Effector memory CD8-positive, alpha-beta T cell (primary cell): ENCODE results near the gene SLC25A10.
A peak's percentile ranks its signal among the peaks of the same experiment; 100 is the strongest.
"Not testable (repeated sequence)": the region's sequence is repeated elsewhere in the genome, so short reads cannot be mapped to it uniquely, and the experiment has no call there.

Experiments used
- ATAC-seq: fragments of 150-1000 bp; cut with Tn5 transposase; replicated peaks from 2 replicates; pipeline ENCODE4 v1.10.0; 2021; ENCODE audit warnings: mild to moderate bottlenecking, moderate library complexity
- DNase-seq, 3 experiments: peaks; one replicate each; pipeline ENCODE4 v3.0.0; 2021
- H3K27ac Mint-ChIP-seq, 2 donors: one replicate each; pipeline ENCODE4 v1.8.0; 2022; ENCODE audit warnings: mild to moderate bottlenecking in 2 of 2, mixed read lengths in 2 of 2, moderate library complexity in 2 of 2
- H3K27me3 Mint-ChIP-seq, 2 donors: one replicate each; pipeline ENCODE4 v1.8.0; 2022; ENCODE audit warnings: mixed read lengths in 2 of 2
- H3K36me3 Mint-ChIP-seq: one replicate; pipeline ENCODE4 v1.8.0; 2022; ENCODE audit warnings: mild to moderate bottlenecking, moderate library complexity, mixed read lengths; ENCODE audit not compliant: insufficient read depth
- H3K4me1 Mint-ChIP-seq, 2 donors: one replicate each; pipeline ENCODE4 v1.8.0; 2022; ENCODE audit warnings: low read depth in 2 of 2, mixed read lengths in 2 of 2
- H3K4me3 Mint-ChIP-seq, 2 donors: one replicate each; pipeline ENCODE4 v1.8.0; 2022; ENCODE audit warnings: mild to moderate bottlenecking in 2 of 2, mixed read lengths in 2 of 2, moderate library complexity in 2 of 2
- H3K9me3 Mint-ChIP-seq, 2 donors: one replicate each; pipeline ENCODE4 v1.8.0; 2022; ENCODE audit warnings: mixed read lengths in 2 of 2
- total RNA-seq, 9 experiments: gene quantifications; one replicate each; lab custom pipeline; 2026; lab: John Stamatoyannopoulos, UW

Gene SLC25A10
- 0.67 to 4.6 (median 2.2) reads per million in 9 experiments for total RNA-seq

GRCh38 chr17:81711814-81712467, at the start of gene SLC25A10:
Gene SLC25A10 (plus strand): TSS chr17:81712284. CDS start chr17:81712427, 143 bp downstream.
- DNase-seq = peak; percentile 58 to 67 (median 64)

GRCh38 chr17:81664051-81664470, 48.0 kb upstream of the SLC25A10 start:
- Mint-ChIP-seq H3K4me1 (peaks cover 18 to 21% of the 10 kb centered on the region in 2 donors), H3K9me3 (no peaks in the 10 kb centered on the region), H3K27me3 (no peaks in the 10 kb centered on the region), H3K4me3 (peak overlapping the region in 1 of 2 donors; percentile 6), H3K36me3 (peaks cover 26% of the 10 kb centered on the region), H3K27ac (no peak overlapping the region)
- ATAC-seq = no peak
- DNase-seq = no peak

More at GRCh38 chr17:81711814-81712467, at the start of gene SLC25A10:
- Mint-ChIP-seq H3K9me3 (no peaks in the 10 kb centered on the region), H3K36me3 (peaks cover 14% of the 10 kb centered on the region), H3K4me1 (peaks cover 4 to 10% of the 10 kb centered on the region in 2 donors), H3K4me3 (peak within 1 kb of the TSS; percentile 82 to 83), H3K27ac (peak within 1 kb of the TSS in 1 of 2 donors; percentile 74), H3K27me3 (no peaks in the 10 kb centered on the region)
- peak; percentile 84 for ATAC-seq

GRCh38 chr17:81665205-81666091, 46.6 kb upstream of the SLC25A10 start:
- H3K9me3 Mint-ChIP-seq = no peaks in the 10 kb centered on the region
- peak overlapping the region; percentile 92 to 94 for H3K4me3 Mint-ChIP-seq
- peak; percentile 26 for ATAC-seq
- DNase-seq = peak in 2 of 3 experiments; percentile 15 to 23
- peaks cover 18 to 21% of the 10 kb centered on the region in 2 donors for H3K4me1 Mint-ChIP-seq
- no peaks in the 10 kb centered on the region for H3K27me3 Mint-ChIP-seq
- H3K27ac Mint-ChIP-seq = peak overlapping the region; percentile 86 to 91
- peaks cover 34% of the 10 kb centered on the region for H3K36me3 Mint-ChIP-seq

GRCh38 chr17:81666092-81666341, 46.1 kb upstream of the SLC25A10 start:
- ATAC-seq = peak; percentile 25
- Mint-ChIP-seq H3K4me1 (peaks cover 18 to 21% of the 10 kb centered on the region in 2 donors), H3K27me3 (no peaks in the 10 kb centered on the region), H3K27ac (peak overlapping the region; percentile 86 to 91), H3K9me3 (no peaks in the 10 kb centered on the region), H3K36me3 (peaks cover 38% of the 10 kb centered on the region), H3K4me3 (peak overlapping the region; percentile 92 to 94)
- peak in 1 of 3 experiments; percentile 18 for DNase-seq

GRCh38 chr17:81666342-81667191, 45.5 kb upstream of the SLC25A10 start, which contains the start of the genes CCDC137 and OXLD1:
Gene CCDC137 (plus strand): TSS chr17:81666737. CDS start chr17:81666767, 30 bp downstream.
Gene OXLD1 (minus strand): TSS chr17:81666605. CDS start chr17:81666577, 28 bp downstream.
- ATAC-seq (peak; percentile 94), DNase-seq (peak; percentile 88 to 89 (median 88))
- Mint-ChIP-seq H3K36me3 (peaks cover 44% of the 10 kb centered on the region), H3K27ac (peak within 1 kb of the TSS; percentile 86 to 91), H3K9me3 (no peaks in the 10 kb centered on the region), H3K27me3 (no peaks in the 10 kb centered on the region), H3K4me3 (peak within 1 kb of the TSS; percentile 92 to 94), H3K4me1 (peaks cover 18 to 21% of the 10 kb centered on the region in 2 donors)

GRCh38 chr17:81667754-81668153, 44.3 kb upstream of the SLC25A10 start:
- Mint-ChIP-seq H3K36me3 (peaks cover 50% of the 10 kb centered on the region), H3K9me3 (no peaks in the 10 kb centered on the region), H3K4me1 (peaks cover 18 to 21% of the 10 kb centered on the region in 2 donors), H3K4me3 (peak overlapping the region; percentile 92 to 94), H3K27ac (peak overlapping the region; percentile 86 to 91), H3K27me3 (no peaks in the 10 kb centered on the region)
- DNase-seq (no peak), ATAC-seq (no peak)

GRCh38 chr17:81672504-81672903, 39.6 kb upstream of the SLC25A10 start:
- Mint-ChIP-seq H3K4me1 (peaks cover 12 to 16% of the 10 kb centered on the region in 2 donors), H3K9me3 (no peaks in the 10 kb centered on the region), H3K4me3 (no peak overlapping the region), H3K36me3 (peaks cover 44% of the 10 kb centered on the region), H3K27ac (no peak overlapping the region), H3K27me3 (no peaks in the 10 kb centered on the region)
- no peak for DNase-seq
- no peak for ATAC-seq

GRCh38 chr17:81672954-81673353, 39.1 kb upstream of the SLC25A10 start:
- Mint-ChIP-seq H3K9me3 (no peaks in the 10 kb centered on the region), H3K4me1 (peaks cover 7 to 12% of the 10 kb centered on the region in 2 donors), H3K4me3 (no peak overlapping the region), H3K27me3 (no peaks in the 10 kb centered on the region), H3K36me3 (peaks cover 43% of the 10 kb centered on the region), H3K27ac (no peak overlapping the region)
- ATAC-seq (no peak), DNase-seq (no peak)

- Mint-ChIP-seq H3K9me3 (no peaks in the 10 kb centered on the region), H3K27ac (no peak overlapping the region), H3K4me1 (peaks cover 6 to 7% of the 10 kb centered on the region in 2 donors), H3K4me3 (no peak overlapping the region), H3K27me3 (no peaks in the 10 kb centered on the region), H3K36me3 (peaks cover 41% of the 10 kb centered on the region)
- DNase-seq (no peak), ATAC-seq (no peak)
These were observed 38.4 kb upstream of the SLC25A10 start for GRCh38 chr17:81673561-81674258.

- not testable (repeated sequence) for H3K4me1 Mint-ChIP-seq, H3K27ac Mint-ChIP-seq, H3K9me3 Mint-ChIP-seq, ATAC-seq, H3K27me3 Mint-ChIP-seq, H3K4me3 Mint-ChIP-seq
- peak in 2 of 3 experiments; percentile 16 to 25 for DNase-seq
- peaks cover 36% of the 10 kb centered on the region for H3K36me3 Mint-ChIP-seq
These were observed 36.4 kb upstream of the SLC25A10 start for GRCh38 chr17:81675515-81676221.

GRCh38 chr17:81676906-81677305, 35.2 kb upstream of the SLC25A10 start:
- Mint-ChIP-seq H3K36me3 (peaks cover 27% of the 10 kb centered on the region), H3K27ac (no peak overlapping the region), H3K4me1 (peaks cover 6 to 7% of the 10 kb centered on the region in 2 donors), H3K9me3 (no peaks in the 10 kb centered on the region), H3K4me3 (no peak overlapping the region), H3K27me3 (no peaks in the 10 kb centered on the region)
- ATAC-seq (no peak), DNase-seq (no peak)

GRCh38 chr17:81680150-81680549, 31.9 kb upstream of the SLC25A10 start:
- Mint-ChIP-seq H3K4me1 (peaks cover 22% of the 10 kb centered on the region in 2 donors), H3K27me3 (no peaks in the 10 kb centered on the region), H3K4me3 (no peak overlapping the region), H3K27ac (peak overlapping the region in 1 of 2 donors; percentile 41), H3K9me3 (no peaks in the 10 kb centered on the region), H3K36me3 (peaks cover 15% of the 10 kb centered on the region)
- DNase-seq (no peak), ATAC-seq (no peak)
